H1 (cell line): ENCODE measurements around the gene ANKRD34B. TPM values are rescaled to one million over a fixed set of nuclear protein-coding genes. Genes with fewer than 3 reads are reported as not detected.

Experiments
- CTCF ChIA-PET: fragments of 300-600 bp; sonication (Branson Sonifier 250); formaldehyde crosslinking; loops from one replicate; lab custom pipeline; 2021; ENCODE audit not compliant: partially characterized antibody; lab: Charles Lee
- POLR2A ChIA-PET: fragments of 300-600 bp; sonication (Branson Sonifier 250); formaldehyde crosslinking; loops from one replicate; lab custom pipeline; 2021; ENCODE audit warnings: inconsistent platforms; ENCODE audit not compliant: partially characterized antibody; lab: Charles Lee
- DNase-seq, 2 experiments: peaks; one replicate each; pipeline versions ENCODE4 v3.0.0 to v3.0.0-alpha.2; 2010 to 2022; ENCODE audit warnings: low spot score in 2 of 2, low read depth in 1 of 2, mixed read lengths in 1 of 2
- FAIRE-seq: peaks from 2 replicates; lab custom pipeline; 2011; peaks lifted over from hg19 to GRCh38; lab: Jason Lieb, UNC
- H2AFZ ChIP-seq: 2 replicates; pipeline ENCODE4 v1.8.1; 2012; ENCODE audit warnings: low read length, inconsistent platforms
- H2AK5ac ChIP-seq: 2 replicates; pipeline ENCODE4 v1.6.1; 2013; ENCODE audit warnings: low read depth, low read length
- H2BK120ac ChIP-seq: replicated peaks from 2 replicates; pipeline ENCODE3; 2013; ENCODE audit warnings: low read depth, low read length, inconsistent platforms
- H2BK12ac ChIP-seq: 2 replicates; pipeline ENCODE4 v1.6.1; 2013; ENCODE audit warnings: low read depth, low read length
- H2BK15ac ChIP-seq: 2 replicates; pipeline ENCODE4 v1.6.1; 2013; ENCODE audit warnings: low read length
- H2BK20ac ChIP-seq: 2 replicates; pipeline ENCODE4 v1.6.1; 2013; ENCODE audit warnings: low read length
- H2BK5ac ChIP-seq: 2 replicates; pipeline ENCODE4 v1.6.1; 2013; ENCODE audit warnings: low read depth, low read length
- H3K14ac ChIP-seq: 2 replicates; pipeline ENCODE4 v1.6.1; 2013; ENCODE audit warnings: inconsistent platforms; ENCODE audit not compliant: insufficient read length
- H3K18ac ChIP-seq: 2 replicates; pipeline ENCODE4 v1.6.1; 2013; ENCODE audit warnings: low read length; ENCODE audit errors: extremely low read depth
- H3K23ac ChIP-seq: 2 replicates; pipeline ENCODE4 v1.6.1; 2013; ENCODE audit warnings: inconsistent platforms; ENCODE audit not compliant: insufficient read length
- H3K23me2 ChIP-seq: 2 replicates; pipeline ENCODE4 v1.6.1; 2013; ENCODE audit warnings: low read depth, low read length
- H3K27ac ChIP-seq: 2 replicates; pipeline ENCODE4 v1.6.1; 2011; ENCODE audit warnings: low read depth, low read length, inconsistent platforms
- H3K27me3 ChIP-seq, 4 experiments: replicated peaks in 1 of 4; 1 replicate in 1 of 4; 2 replicates in 3 of 4; pipeline versions ENCODE4 v1.6.1 to v1.8.1; 2011 to 2013; ENCODE audit warnings: low read length in 3 of 4, mild to moderate bottlenecking in 3 of 4, inconsistent platforms in 2 of 4, mixed read lengths in 2 of 4, moderate library complexity in 1 of 4; ENCODE audit not compliant: control insufficient read depth in 3 of 4, insufficient read depth in 3 of 4; ENCODE audit errors: extremely low read depth in 1 of 4
- H3K36me3 ChIP-seq, 4 experiments: 2 replicates each; pipeline versions ENCODE4 v1.6.1 to v1.8.1; 2011 to 2013; ENCODE audit warnings: mild to moderate bottlenecking in 4 of 4, low read length in 3 of 4, moderate library complexity in 2 of 4, control low read depth in 1 of 4, inconsistent platforms in 1 of 4; ENCODE audit not compliant: insufficient read depth in 4 of 4, control insufficient read depth in 2 of 4
- H3K4ac ChIP-seq: replicated peaks from 2 replicates; pipeline ENCODE3; 2013; ENCODE audit warnings: low read length, low read depth, mixed read lengths, inconsistent platforms; ENCODE audit not compliant: insufficient read length
- H3K4me1 ChIP-seq, 4 experiments: replicated peaks in 1 of 4; 1 replicate in 1 of 4; 2 replicates in 3 of 4; pipeline versions ENCODE4 v1.6.1 to v1.8.1; 2011 to 2013; ENCODE audit warnings: low read length in 3 of 4, inconsistent platforms in 2 of 4, mixed read lengths in 1 of 4; ENCODE audit not compliant: insufficient read depth in 4 of 4, control insufficient read depth in 3 of 4
- H3K4me2 ChIP-seq, 2 experiments: 2 replicates each; pipeline versions ENCODE4 v1.6.1 to v1.8.1; 2011 to 2013; ENCODE audit warnings: low read depth in 2 of 2, low read length in 2 of 2, control low read depth in 1 of 2, inconsistent platforms in 1 of 2, mild to moderate bottlenecking in 1 of 2; ENCODE audit not compliant: insufficient read depth in 1 of 2
- H3K4me3 ChIP-seq, 4 experiments: fragments of 200-600, 300-600 bp in 1 of 4; sonication (generic), shearing (Covaris generic), sonication (Bioruptor Twin) in 1 of 4; 2 replicates each; pipeline versions ENCODE4 v1.5.1 to v1.8.1; 2011 to 2016; ENCODE audit warnings: low read length in 4 of 4, low read depth in 3 of 4, control low read depth in 2 of 4, inconsistent platforms in 2 of 4, mild to moderate bottlenecking in 2 of 4, mixed read lengths in 1 of 4, moderate library complexity in 1 of 4; ENCODE audit not compliant: insufficient read depth in 2 of 4; ENCODE audit errors: extremely low read depth in 1 of 4
- H3K56ac ChIP-seq: replicated peaks from 2 replicates; pipeline ENCODE3; 2013; ENCODE audit warnings: low read depth, mild to moderate bottlenecking, mixed read lengths, low read length, inconsistent platforms; ENCODE audit not compliant: insufficient read length
- H3K79me1 ChIP-seq: 2 replicates; pipeline ENCODE4 v1.6.1; 2013; ENCODE audit warnings: low read depth, low read length, control low read depth
- H3K79me2 ChIP-seq, 2 experiments: 2 replicates each; pipeline versions ENCODE4 v1.6.1 to v1.8.1; 2012 to 2013; ENCODE audit warnings: low read length in 2 of 2, mild to moderate bottlenecking in 2 of 2, inconsistent platforms in 1 of 2; ENCODE audit not compliant: insufficient read depth in 2 of 2, control insufficient read depth in 1 of 2
- H3K9ac ChIP-seq, 4 experiments: replicated peaks in 1 of 4; 1 replicate in 1 of 4; 2 replicates in 3 of 4; pipeline versions ENCODE4 v1.6.1 to v1.8.1; 2011 to 2013; ENCODE audit warnings: low read depth in 3 of 4, low read length in 3 of 4, control low read depth in 2 of 4, mild to moderate bottlenecking in 2 of 4, moderate library complexity in 2 of 4, inconsistent platforms in 1 of 4; ENCODE audit errors: extremely low read depth in 1 of 4
- H3K9me3 ChIP-seq, 2 experiments: 2 replicates each; pipeline versions ENCODE4 v1.6.1 to v1.8.1; 2012 to 2013; ENCODE audit warnings: mild to moderate bottlenecking in 2 of 2, moderate library complexity in 2 of 2, control low read depth in 1 of 2, inconsistent platforms in 1 of 2, low read depth in 1 of 2, low read length in 1 of 2, mixed read lengths in 1 of 2; ENCODE audit not compliant: insufficient read depth in 2 of 2
- H4K20me1 ChIP-seq, 2 experiments: replicated peaks in 1 of 2; 2 replicates each; pipeline versions ENCODE3 to v1.8.1; 2011 to 2013; ENCODE audit warnings: inconsistent platforms in 2 of 2, low read length in 2 of 2, mild to moderate bottlenecking in 1 of 2; ENCODE audit not compliant: insufficient read depth in 2 of 2, control insufficient read depth in 1 of 2
- H4K5ac ChIP-seq: 2 replicates; pipeline ENCODE4 v1.6.1; 2013; ENCODE audit warnings: low read length, low read depth, mixed read lengths, inconsistent platforms; ENCODE audit not compliant: insufficient read length
- H4K8ac ChIP-seq: 2 replicates; pipeline ENCODE4 v1.8.0; 2013; ENCODE audit warnings: mild to moderate bottlenecking, moderate library complexity, low read length, inconsistent platforms; ENCODE audit not compliant: insufficient read depth; ENCODE audit errors: extremely low read depth
- H4K91ac ChIP-seq: replicated peaks from 2 replicates; pipeline ENCODE3; 2013; ENCODE audit warnings: low read length, mixed read lengths, inconsistent platforms; ENCODE audit not compliant: insufficient read length
- ASH2L ChIP-seq: fragments of 200-600, 300-600 bp; sonication (generic); IDR thresholded peaks from one replicate; pipeline ENCODE4 v1.7.1; 2017; ENCODE audit warnings: low read length
- CEBPB ChIP-seq: IDR thresholded peaks from 2 replicates; pipeline ENCODE4 v1.6.1; 2012; ENCODE audit warnings: low read depth, low read length
- FOSL1 ChIP-seq: IDR thresholded peaks from 2 replicates; pipeline ENCODE4 v1.6.1; 2011; ENCODE audit warnings: mild to moderate bottlenecking, low read depth, low read length, moderate library complexity; ENCODE audit not compliant: insufficient read depth
- NRF1 ChIP-seq: IDR thresholded peaks from 2 replicates; pipeline ENCODE4 v1.6.1; 2011; ENCODE audit warnings: mild to moderate bottlenecking, low read depth, low read length, improper control_type of control experiment
- RAD21 ChIP-seq, 2 experiments: IDR thresholded peaks in 1 of 2; conservative IDR thresholded peaks in 1 of 2; 2 replicates each; pipeline ENCODE4 v1.6.1; 2011; ENCODE audit warnings: low read depth in 2 of 2, low read length in 2 of 2, improper control_type of control experiment in 1 of 2, inconsistent platforms in 1 of 2, mild to moderate bottlenecking in 1 of 2, moderate library complexity in 1 of 2
- SP2 ChIP-seq: IDR thresholded peaks from 2 replicates; pipeline ENCODE4 v1.6.1; 2012; ENCODE audit warnings: mild to moderate bottlenecking, low read length, inconsistent platforms
- SUZ12 ChIP-seq: fragments of 200-600 bp; sonication (generic); IDR thresholded peaks from 2 replicates; pipeline ENCODE4 v1.6.1; 2012; ENCODE audit warnings: mild to moderate bottlenecking, inconsistent platforms, low read length, moderate library complexity, mixed read lengths
- WGBS, 2 experiments: shearing (Covaris generic) in 1 of 2; methylation state at CpG; one replicate each; pipeline versions ENCODE4 v1.1.6 to v1.1.7; 2013 to 2015; ENCODE audit warnings: low lambda C conversion rate in 2 of 2, mixed read lengths in 2 of 2, inconsistent platforms in 1 of 2, low coverage in 1 of 2, missing lambda C conversion rate in 1 of 2; ENCODE audit not compliant: insufficient replicate concordance in 2 of 2, insufficient coverage in 1 of 2, insufficient read length in 1 of 2; ENCODE audit errors: extremely low coverage in 1 of 2, missing lambda C conversion rate in 1 of 2; 5-methylcytosine and 5-hydroxymethylcytosine counted together
- polyA plus RNA-seq, 7 experiments: library from polyadenylated mRNA; depleted of rRNA in 3 of 7; stranded (reverse) in 5 of 7; unstranded in 2 of 7; fragments of >200 nt in 5 of 7; fragments of 200-250 nt in 2 of 7; gene quantifications; 1 replicate in 5 of 7; 2 replicates in 1 of 7; 4 replicates in 1 of 7; pipeline versions ENCODE4 v1.2.1 to v1.2.3, GENCODE V29; 2011 to 2013; ENCODE audit warnings: missing spikeins in 2 of 7, mixed read lengths in 2 of 7
- total RNA-seq: library from RNA; stranded (reverse); fragmentation: NEBNext Ultra II Directional; extraction: Animal tissue kit (Norgen Biotek cat#: 25700); gene quantifications from 2 replicates; pipeline ENCODE4 v1.2.1, GENCODE V29; 2021

Gene ANKRD34B
- total and polyA plus RNA-seq, 2 of the 8 experiments (the other 6 are each of a cell fraction or from before 2014, with no cell fraction given), result 1.5 to 6.3 TPM

GRCh38 chr5:80507663-80508062, 62.4 kb downstream of the ANKRD34B start:
- no peak for FAIRE-seq
- CTCF ChIA-PET, result interaction anchor here (1.0 to 1.4 kb wide), 3 partner anchors 9 to 26 kb away, joined by 3 to 5 read pairs (median 3); no protein-coding TSS in a partner anchor
- TF ChIP-seq FOSL1 (no peak), ASH2L (no peak), SP2 (no peak), SUZ12 (no peak), RAD21 (IDR thresholded peaks at IDR 0.05 in 1 of 2, conservative IDR thresholded peaks at IDR 0.05 in 1 of 2; ENCODE audit: low read depth in 2 of 2, low read length in 2 of 2) (no peak), NRF1 (no peak), CEBPB (no peak)

More at GRCh38 chr5:80507663-80508062, 62.4 kb downstream of the ANKRD34B start:
- 0 out of 7 replicates have a peak, but pooled peaks cover 0 to 2% (median 0%) of the 10 kb centered on the region in 4 experiments for H3K4me1 ChIP-seq
- no peak overlapping the region for H3K27ac ChIP-seq
- H2BK5ac ChIP-seq, result no peak overlapping the region
- H3K27me3 ChIP-seq, result no peaks in the 10 kb centered on the region
- POLR2A ChIA-PET, result interaction anchor here (0.7 to 1.2 kb wide), 4 partner anchors 9 to 106 kb away, joined by 3 read pairs; no protein-coding TSS in a partner anchor
- WGBS, 2 experiments, result 87% methylated on average over 3 of the region's 3 CpGs; no CpG with 5 or more reads in 1 of the 2 experiments
- no peak overlapping the region for H3K4ac ChIP-seq
- H3K36me3 ChIP-seq, result no peaks in the 10 kb centered on the region
- H3K4me2 ChIP-seq, result no peak overlapping the region
- no peak overlapping the region for H2BK120ac ChIP-seq
- H2BK20ac ChIP-seq, result no peak overlapping the region
- no peak overlapping the region for H2BK15ac ChIP-seq
- H4K8ac ChIP-seq, result no peak overlapping the region
- no peak overlapping the region for H3K14ac ChIP-seq
- H3K79me2 ChIP-seq, result no peaks in the 10 kb centered on the region
- no peak overlapping the region for H4K5ac ChIP-seq
- no peak overlapping the region for H3K23ac ChIP-seq
- no peak overlapping the region for H3K9ac ChIP-seq
- no peak for DNase-seq
- no peaks in the 10 kb centered on the region for H4K20me1 ChIP-seq
- H3K18ac ChIP-seq, result no peak overlapping the region
- H3K79me1 ChIP-seq, result no peaks in the 10 kb centered on the region
- no peak overlapping the region for H2BK12ac ChIP-seq
- no peaks in the 10 kb centered on the region for H3K23me2 ChIP-seq
- no peaks in the 10 kb centered on the region for H3K9me3 ChIP-seq
- no peak overlapping the region for H2AFZ ChIP-seq
- no peak overlapping the region for H4K91ac ChIP-seq
- H3K56ac ChIP-seq, result no peak overlapping the region
- no peak overlapping the region for H2AK5ac ChIP-seq
- H3K4me3 ChIP-seq, result no peak overlapping the region
